ENCODE data around the gene SMOC1. TPM values are rescaled to one million over a fixed set of nuclear protein-coding genes. Genes with fewer than 3 reads are reported as not detected.

SMOC1 gene
- total RNA-seq, 1 experiment from 2014 or later = 0.68 TPM

GRCh38 chr14:69951935-69952334 lies 72.7 kb downstream of the SMOC1 start:
- H3K4me1 ChIP-seq (ENCODE audit: insufficient read depth, low read length) = no peaks in the 10 kb centered on the region
- no peaks in the 10 kb centered on the region for H4K20me1 ChIP-seq (ENCODE audit: control insufficient read depth, insufficient read depth, insufficient read length)
- H3K9ac ChIP-seq (ENCODE audit: extremely low read depth, insufficient read length, low read length) = no peak overlapping the region
- no peaks in the 10 kb centered on the region for H3K27me3 ChIP-seq (ENCODE audit: insufficient read depth, low read length)
- no peak overlapping the region for H4K5ac ChIP-seq (ENCODE audit: insufficient read length, low read depth, low read length)
- H3K79me2 ChIP-seq (ENCODE audit: insufficient read depth, low read length) = no peaks in the 10 kb centered on the region
- H3T11ph ChIP-seq (ENCODE audit: low read length) = no peak overlapping the region
- Mint-ChIP-seq H3K36me3 (ENCODE audit: insufficient read depth in 1 of 3, low read depth in 3 of 3) (no peaks in the 10 kb centered on the region), H3K9me3 (peaks cover 2 to 3% of the 10 kb centered on the region in 2 experiments; a peak in 4 of 5 replicates), H3K4me1 (peaks cover 0 to 13% of the 10 kb centered on the region in 2 experiments; a peak in 2 of 4 replicates), H3K27ac (no peak overlapping the region; a peak in 1 of 7 replicates), H3K27me3 (ENCODE audit: low read depth) (peaks cover 4% of the 10 kb centered on the region; the same call in 1 of the 2 replicates), H3K4me3 (no peak overlapping the region)
- H3K23ac ChIP-seq (ENCODE audit: insufficient read length, low read depth, low read length) = no peak overlapping the region
- no peak overlapping the region for H3K4me2 ChIP-seq (ENCODE audit: insufficient read depth, insufficient read length, low read length)
- H2BK120ac ChIP-seq (ENCODE audit: low read depth, low read length, poor library complexity, severe bottlenecking) = no peak overlapping the region
- no peaks in the 10 kb centered on the region for H3K23me2 ChIP-seq (ENCODE audit: insufficient read length, low read depth, low read length, poor library complexity, severe bottlenecking)
- TF ChIP-seq CTCF (conservative IDR thresholded peaks at IDR 0.05) = no peak
- no peak overlapping the region for H2BK15ac ChIP-seq (ENCODE audit: low read depth, low read length)
- H2BK20ac ChIP-seq (ENCODE audit: low read depth, low read length, poor library complexity, severe bottlenecking) = no peak overlapping the region
- no peak for DNase-seq
- no CpG with 5 or more reads among the region's 9 CpGs for WGBS (ENCODE audit: extremely low coverage, insufficient read length, low lambda C conversion rate)
- H2BK12ac ChIP-seq (ENCODE audit: insufficient read length, low read depth, low read length) = no peak overlapping the region
- H4K8ac ChIP-seq (replicated peaks; ENCODE audit: insufficient read length, low read depth, low read length) = no peak overlapping the region
- no peaks in the 10 kb centered on the region for H3K79me1 ChIP-seq (ENCODE audit: insufficient read depth, low read depth, low read length, poor library complexity, severe bottlenecking)
- no peak overlapping the region for H3K14ac ChIP-seq (ENCODE audit: insufficient read depth, low read length)
- H3K9me3 ChIP-seq (ENCODE audit: control insufficient read depth, low read depth, low read length) = no peaks in the 10 kb centered on the region
- H4K91ac ChIP-seq (ENCODE audit: insufficient read length, low read depth, low read length) = no peak overlapping the region
- no peak overlapping the region for H2AFZ ChIP-seq (ENCODE audit: low read length)
- no peak overlapping the region for H3K4ac ChIP-seq (ENCODE audit: low read depth, low read length)
- H2BK5ac ChIP-seq (ENCODE audit: insufficient read length, low read length) = no peak overlapping the region
- H3K56ac ChIP-seq (ENCODE audit: insufficient read length, low read depth, low read length) = no peak overlapping the region
- H3K27ac ChIP-seq (ENCODE audit: insufficient read length, low read depth, low read length) = no peak overlapping the region
- no peak overlapping the region for H3K18ac ChIP-seq (ENCODE audit: insufficient read length, low read depth, low read length)
- no peak overlapping the region for H2AK5ac ChIP-seq (ENCODE audit: insufficient read length, low read length)

Measured in H9 (cell line).